Measurements from ENCODE around the gene ETNPPL.

GRCh38 chr4:108772402-108772801 lies 9.5 kb upstream of the ETNPPL start:
- TF ChIP-seq POLR2A (IDR thresholded peaks at IDR 0.05) (no peak), CTCF (IDR thresholded peaks at IDR 0.05 in 4 of 5, conservative IDR thresholded peaks at IDR 0.05 in 1 of 5) (no peak)
